ENCODE measurements around the gene RGS6. TPM values are rescaled to one million over a fixed set of nuclear protein-coding genes. Genes with fewer than 3 reads are reported as not detected.

RGS6 gene
- total RNA-seq, 1 donor from 2014 or later = 2.4 TPM

DNA sequence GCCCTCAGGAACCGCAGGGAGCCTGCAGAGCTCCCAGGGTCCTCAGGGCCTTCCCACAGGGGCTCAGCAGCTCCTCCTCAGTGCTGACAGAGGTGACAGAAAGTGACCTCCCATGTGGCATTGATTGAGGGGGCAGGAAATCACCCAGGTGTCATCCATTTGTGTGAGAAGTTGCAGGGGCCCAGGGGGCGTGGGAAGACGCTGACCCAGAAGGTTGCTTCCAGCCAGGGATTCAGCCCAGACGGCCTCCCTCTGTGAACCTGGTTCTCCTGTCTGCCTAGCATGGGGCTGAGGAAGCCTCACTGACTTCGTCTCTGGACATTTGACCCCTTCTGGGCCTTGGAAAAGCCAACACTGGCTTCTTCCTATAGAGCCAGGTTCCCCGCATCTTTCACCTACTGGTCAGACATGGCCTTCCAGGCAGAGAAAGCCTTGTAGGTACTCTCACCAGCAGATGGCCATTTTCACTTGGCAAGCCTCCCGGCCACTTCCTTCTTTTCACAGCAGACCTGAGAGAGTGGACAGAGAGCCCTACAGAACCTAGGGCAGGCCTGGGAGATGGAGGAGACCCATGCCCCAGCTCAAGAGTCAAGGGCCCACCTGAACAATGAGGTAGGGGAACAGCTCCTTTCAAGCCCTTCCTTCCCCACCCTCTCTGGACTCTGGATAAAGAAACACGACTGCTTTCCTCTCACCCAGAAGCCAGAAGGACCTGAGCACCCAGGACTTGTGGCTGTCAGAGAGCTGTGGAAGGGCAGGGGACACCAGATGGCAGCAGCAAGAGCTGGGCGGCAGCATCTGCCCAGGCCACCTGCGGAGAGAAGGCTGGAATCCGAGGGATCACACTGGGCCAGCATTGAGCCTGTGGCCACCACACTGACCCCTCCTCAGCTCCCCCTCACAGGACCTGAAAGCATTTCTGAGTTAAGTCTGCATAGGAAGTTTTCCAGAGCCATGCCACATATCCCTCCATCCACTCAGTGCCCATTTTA is 583.8 kb downstream of the RGS6 start:
- peaks cover 17% of the 10 kb centered on the region for H3K9me3 Mint-ChIP-seq
- no peaks in the 10 kb centered on the region for H3K27me3 Mint-ChIP-seq (ENCODE audit: insufficient read depth)
- no peak overlapping the region for H3K4me3 Mint-ChIP-seq
- no peak for DNase-seq (ENCODE audit: low spot score)
- no peak overlapping the region for H3K27ac Mint-ChIP-seq
- intact Hi-C loops (cut with micrococcal nuclease) = loop anchor here (5.0 kb wide), 1 partner anchor 951 kb away; no protein-coding TSS in a partner anchor
- H3K36me3 Mint-ChIP-seq (ENCODE audit: low read depth) = peaks cover 17% of the 10 kb centered on the region
- peaks cover 80% of the 10 kb centered on the region for H3K4me1 Mint-ChIP-seq (ENCODE audit: low read depth)

GRCh38 chr14:72516936-72517700 is 584.9 kb downstream of the RGS6 start:
- intact Hi-C loops (cut with micrococcal nuclease) = loop anchor here (1.0 to 5.0 kb wide), 4 partner anchors 388 to 950 kb away; partner anchors contain the start of gene DCAF4
- Mint-ChIP-seq H3K9me3 (peaks cover 23% of the 10 kb centered on the region), H3K4me3 (no peak overlapping the region), H3K36me3 (ENCODE audit: low read depth) (peaks cover 23% of the 10 kb centered on the region), H3K4me1 (ENCODE audit: low read depth) (peaks cover 87% of the 10 kb centered on the region), H3K27me3 (ENCODE audit: insufficient read depth) (peaks cover 2% of the 10 kb centered on the region), H3K27ac (no peak overlapping the region)
- DNase-seq (ENCODE audit: low spot score) = peak; percentile 73

GRCh38 chr14:72517736-72518135 is 585.5 kb downstream of the RGS6 start:
- no peak overlapping the region for H3K27ac Mint-ChIP-seq
- H3K36me3 Mint-ChIP-seq (ENCODE audit: low read depth) = peaks cover 23% of the 10 kb centered on the region
- H3K4me3 Mint-ChIP-seq = peak overlapping the region; percentile 3
- H3K9me3 Mint-ChIP-seq = peaks cover 23% of the 10 kb centered on the region
- H3K27me3 Mint-ChIP-seq (ENCODE audit: insufficient read depth) = peaks cover 2% of the 10 kb centered on the region
- no peak for DNase-seq (ENCODE audit: low spot score)
- peaks cover 87% of the 10 kb centered on the region for H3K4me1 Mint-ChIP-seq (ENCODE audit: low read depth)
- intact Hi-C loops (cut with micrococcal nuclease) = loop anchor here (1.0 to 5.0 kb wide), 9 partner anchors 18 to 950 kb away; partner anchors contain the start of genes DCAF4 and RBM25

- peaks cover 2% of the 10 kb centered on the region for H3K27me3 Mint-ChIP-seq (ENCODE audit: insufficient read depth)
- DNase-seq (ENCODE audit: low spot score) = peak; percentile 51
- H3K9me3 Mint-ChIP-seq = peaks cover 23% of the 10 kb centered on the region
- peaks cover 23% of the 10 kb centered on the region for H3K36me3 Mint-ChIP-seq (ENCODE audit: low read depth)
- H3K4me3 Mint-ChIP-seq = peak overlapping the region; percentile 56
- H3K4me1 Mint-ChIP-seq (ENCODE audit: low read depth) = peaks cover 86% of the 10 kb centered on the region
- intact Hi-C loops (cut with micrococcal nuclease) = loop anchor here (1.0 to 5.0 kb wide), 10 partner anchors 12 to 948 kb away; partner anchors contain the start of gene RBM25
- peak overlapping the region; percentile 83 for H3K27ac Mint-ChIP-seq
These were observed 586.7 kb downstream of the RGS6 start for GRCh38 chr14:72518809-72519377.

- Mint-ChIP-seq H3K27ac (peak overlapping the region; percentile 83), H3K4me3 (peak overlapping the region; percentile 56), H3K9me3 (peaks cover 23% of the 10 kb centered on the region), H3K4me1 (ENCODE audit: low read depth) (peaks cover 86% of the 10 kb centered on the region), H3K27me3 (ENCODE audit: insufficient read depth) (peaks cover 2% of the 10 kb centered on the region), H3K36me3 (ENCODE audit: low read depth) (peaks cover 23% of the 10 kb centered on the region)
- no peak for DNase-seq (ENCODE audit: low spot score)
- intact Hi-C loops (cut with micrococcal nuclease) = loop anchor here (1.0 to 5.0 kb wide), 8 partner anchors 12 to 948 kb away; partner anchors contain the start of gene RBM25
These were observed 587.3 kb downstream of the RGS6 start for GRCh38 chr14:72519543-72519942.

DNA sequence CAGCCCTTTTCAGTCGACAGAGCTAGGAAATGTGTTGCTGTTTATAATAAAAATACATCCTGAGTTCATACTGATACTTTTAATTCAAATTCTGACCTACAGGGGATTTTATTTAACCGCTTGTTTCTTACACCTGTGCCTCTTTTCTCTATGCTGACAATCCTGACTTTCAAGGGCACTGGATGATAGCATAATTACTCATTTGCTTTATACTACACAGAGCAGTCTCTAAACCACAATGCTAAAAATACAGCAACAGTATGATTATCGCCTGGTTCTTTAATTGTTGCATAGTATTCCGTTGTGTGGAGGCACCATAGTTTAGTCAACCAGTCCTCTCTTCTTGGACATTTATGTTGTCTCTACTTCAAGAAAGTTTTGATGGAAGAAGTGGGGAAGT is 588.8 kb downstream of the RGS6 start:
- Mint-ChIP-seq H3K27me3 (ENCODE audit: insufficient read depth) (peaks cover 2% of the 10 kb centered on the region), H3K36me3 (ENCODE audit: low read depth) (peaks cover 26% of the 10 kb centered on the region), H3K4me1 (ENCODE audit: low read depth) (peaks cover 89% of the 10 kb centered on the region), H3K27ac (peak overlapping the region; percentile 36), H3K4me3 (peak overlapping the region; percentile 19), H3K9me3 (peaks cover 23% of the 10 kb centered on the region)
- DNase-seq (ENCODE audit: low spot score) = no peak
- intact Hi-C loops (cut with micrococcal nuclease) = no loop called here

GRCh38 chr14:72521968-72522741 is 589.9 kb downstream of the RGS6 start:
- H3K4me3 Mint-ChIP-seq = no peak overlapping the region
- no peak for DNase-seq (ENCODE audit: low spot score)
- H3K4me1 Mint-ChIP-seq (ENCODE audit: low read depth) = peaks cover 79% of the 10 kb centered on the region
- intact Hi-C loops (cut with micrococcal nuclease) = no loop called here
- peaks cover 23% of the 10 kb centered on the region for H3K9me3 Mint-ChIP-seq
- H3K36me3 Mint-ChIP-seq (ENCODE audit: low read depth) = peaks cover 26% of the 10 kb centered on the region
- peaks cover 2% of the 10 kb centered on the region for H3K27me3 Mint-ChIP-seq (ENCODE audit: insufficient read depth)
- no peak overlapping the region for H3K27ac Mint-ChIP-seq

- peaks cover 5% of the 10 kb centered on the region for H3K27me3 Mint-ChIP-seq (ENCODE audit: insufficient read depth)
- DNase-seq (ENCODE audit: low spot score) = no peak
- intact Hi-C loops (cut with micrococcal nuclease) = no loop called here
- H3K27ac Mint-ChIP-seq = no peak overlapping the region
- peaks cover 29% of the 10 kb centered on the region for H3K36me3 Mint-ChIP-seq (ENCODE audit: low read depth)
- H3K4me3 Mint-ChIP-seq = no peak overlapping the region
- H3K9me3 Mint-ChIP-seq = peaks cover 23% of the 10 kb centered on the region
- peaks cover 79% of the 10 kb centered on the region for H3K4me1 Mint-ChIP-seq (ENCODE audit: low read depth)
These were observed 590.6 kb downstream of the RGS6 start for GRCh38 chr14:72522847-72523246.

DNA sequence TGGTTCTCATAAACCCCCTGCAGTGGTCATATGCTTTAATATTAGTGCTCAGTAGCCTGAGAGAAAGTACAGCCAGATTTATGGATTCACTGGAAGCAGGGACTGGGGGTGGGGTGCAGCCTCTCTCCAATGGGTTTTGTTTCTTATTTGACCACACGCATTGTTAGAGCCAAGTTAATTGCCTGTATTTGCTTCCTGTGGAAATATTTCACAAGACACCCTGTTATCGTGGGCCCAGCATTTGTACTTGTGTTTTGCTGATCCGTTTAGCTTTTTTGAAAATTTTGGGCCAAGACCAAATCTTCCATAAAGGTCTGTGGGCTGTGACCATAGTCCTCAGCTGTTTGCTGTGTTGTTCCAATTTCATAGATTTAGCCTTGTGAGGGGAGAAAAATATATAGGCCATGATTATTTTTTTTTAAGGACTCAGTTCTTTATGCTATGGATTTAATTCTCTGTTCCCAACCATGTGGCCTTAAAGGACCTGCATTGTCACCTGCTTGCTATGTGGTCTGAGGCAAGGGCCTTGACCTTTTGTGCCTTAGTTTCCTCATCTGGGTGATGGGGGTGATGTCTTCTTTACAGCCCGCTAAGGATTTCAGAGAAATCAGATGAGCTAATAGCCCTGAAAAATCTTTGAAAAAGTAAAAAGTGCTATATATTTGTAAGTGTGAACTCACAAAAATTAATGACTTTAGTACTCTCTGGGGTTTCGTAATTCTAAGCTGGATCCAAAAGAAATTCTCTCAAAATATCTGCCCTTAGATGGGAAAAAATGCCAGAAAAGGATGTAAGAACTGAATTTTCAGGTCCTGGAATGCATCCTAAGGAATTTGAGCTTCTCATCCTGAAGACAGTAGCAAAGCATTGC is 591.4 kb downstream of the RGS6 start:
- intact Hi-C loops (cut with micrococcal nuclease) = no loop called here
- H3K4me3 Mint-ChIP-seq = no peak overlapping the region
- peaks cover 79% of the 10 kb centered on the region for H3K4me1 Mint-ChIP-seq (ENCODE audit: low read depth)
- DNase-seq (ENCODE audit: low spot score) = no peak
- H3K9me3 Mint-ChIP-seq = peaks cover 23% of the 10 kb centered on the region
- peaks cover 32% of the 10 kb centered on the region for H3K36me3 Mint-ChIP-seq (ENCODE audit: low read depth)
- H3K27ac Mint-ChIP-seq = no peak overlapping the region
- H3K27me3 Mint-ChIP-seq (ENCODE audit: insufficient read depth) = peaks cover 5% of the 10 kb centered on the region

DNA sequence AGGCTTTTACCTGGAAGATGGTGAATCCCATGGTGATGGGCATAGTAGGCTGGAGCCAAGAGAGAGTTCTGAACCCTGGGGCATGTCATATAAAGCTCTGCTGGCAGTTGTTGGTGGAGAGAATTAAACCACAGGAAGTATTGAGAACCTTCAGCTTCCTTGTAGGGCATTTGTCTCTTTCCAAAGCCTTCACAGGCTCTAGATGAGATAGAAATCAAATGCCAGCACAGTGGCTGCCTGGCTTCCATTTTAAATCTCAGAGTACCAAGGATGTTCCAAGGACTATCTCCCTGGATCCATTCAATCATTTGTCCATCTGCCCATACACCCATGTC is 592.0 kb downstream of the RGS6 start:
- peaks cover 32% of the 10 kb centered on the region for H3K36me3 Mint-ChIP-seq (ENCODE audit: low read depth)
- peaks cover 79% of the 10 kb centered on the region for H3K4me1 Mint-ChIP-seq (ENCODE audit: low read depth)
- intact Hi-C loops (cut with micrococcal nuclease) = no loop called here

GRCh38 chr14:72525087-72525915 is 593.1 kb downstream of the RGS6 start:
- Mint-ChIP-seq H3K4me3 (no peak overlapping the region), H3K4me1 (ENCODE audit: low read depth) (peaks cover 78% of the 10 kb centered on the region), H3K27me3 (ENCODE audit: insufficient read depth) (peaks cover 5% of the 10 kb centered on the region), H3K27ac (no peak overlapping the region), H3K9me3 (peaks cover 14% of the 10 kb centered on the region), H3K36me3 (ENCODE audit: low read depth) (peaks cover 27% of the 10 kb centered on the region)
- no peak for DNase-seq (ENCODE audit: low spot score)
- intact Hi-C loops (cut with micrococcal nuclease) = no loop called here

More for the DNA sequence above, 592.0 kb downstream of the RGS6 start:
- H3K9me3 Mint-ChIP-seq = peaks cover 23% of the 10 kb centered on the region
- H3K27me3 Mint-ChIP-seq (ENCODE audit: insufficient read depth) = peaks cover 5% of the 10 kb centered on the region
- H3K4me3 Mint-ChIP-seq = no peak overlapping the region
- DNase-seq (ENCODE audit: low spot score) = no peak
- no peak overlapping the region for H3K27ac Mint-ChIP-seq

All from activated T-helper 1 cell treated with anti-CD3 and anti-CD28 coated beads, Interleukin-12 subunit alpha, Interleukin-12 subunit beta, Interleukin-2, Interleukin-4 antibody, amounts not matched to agents 30 ng/mL and 10 ng/mL and 1 ng/mL, durations not matched to agents 14 hours and 24 hours and 36 hours (primary cell).